H54 (cell line): Measurements from ENCODE around the gene RIMS3.
"Not testable (repeated sequence)": the region's sequence is repeated elsewhere in the genome, so short reads cannot be mapped to it uniquely, and the experiment has no call there.

Experiments used
- DNase-seq: peaks from one replicate; pipeline ENCODE4 v3.0.0; 2011; ENCODE audit warnings: low spot score, mixed read lengths; ENCODE audit not compliant: insufficient read length
- FAIRE-seq: peaks from 3 replicates; lab custom pipeline; 2011; peaks lifted over from hg19 to GRCh38; lab: Jason Lieb, UNC
- POLR2A ChIP-seq: IDR thresholded peaks from 2 replicates; pipeline ENCODE4 v1.6.1; 2011; ENCODE audit warnings: low read depth, mild to moderate bottlenecking, low read length

Gene RIMS3

GRCh38 chr1:40665335-40666171, at the start of gene RIMS3:
TSS of gene RIMS3 (minus strand) at chr1:40665682. CDS start at chr1:40641925, 23,757 bp downstream.
- no peak for TF ChIP-seq POLR2A
- FAIRE-seq (no peak), DNase-seq (peak; percentile 90)

DNA sequence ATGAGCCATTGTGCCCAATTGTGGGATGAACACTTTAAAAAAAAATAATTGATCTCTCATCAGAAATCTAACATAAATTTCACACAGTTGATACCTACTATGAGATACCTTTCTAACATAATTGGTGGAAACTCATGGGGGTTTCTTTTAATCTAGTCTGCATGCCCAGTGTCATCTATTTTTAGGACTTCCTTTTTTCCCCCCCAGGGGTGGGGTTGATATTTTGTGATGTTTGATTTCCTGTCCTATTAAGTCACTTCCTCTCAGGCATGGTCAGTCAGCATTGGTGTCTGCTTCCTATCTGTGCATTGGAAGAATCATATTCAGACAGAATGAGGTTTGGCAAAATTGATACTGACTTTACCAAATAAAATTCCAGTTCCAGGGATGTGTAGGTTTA, 47.5 kb upstream of the RIMS3 start:
- FAIRE-seq, result no peak
- DNase-seq, result no peak
- no peak for TF ChIP-seq POLR2A

- no peak for TF ChIP-seq POLR2A
- DNase-seq (no peak), FAIRE-seq (no peak)
These were observed 47.0 kb upstream of the RIMS3 start for GRCh38 chr1:40712405-40712944.

DNA sequence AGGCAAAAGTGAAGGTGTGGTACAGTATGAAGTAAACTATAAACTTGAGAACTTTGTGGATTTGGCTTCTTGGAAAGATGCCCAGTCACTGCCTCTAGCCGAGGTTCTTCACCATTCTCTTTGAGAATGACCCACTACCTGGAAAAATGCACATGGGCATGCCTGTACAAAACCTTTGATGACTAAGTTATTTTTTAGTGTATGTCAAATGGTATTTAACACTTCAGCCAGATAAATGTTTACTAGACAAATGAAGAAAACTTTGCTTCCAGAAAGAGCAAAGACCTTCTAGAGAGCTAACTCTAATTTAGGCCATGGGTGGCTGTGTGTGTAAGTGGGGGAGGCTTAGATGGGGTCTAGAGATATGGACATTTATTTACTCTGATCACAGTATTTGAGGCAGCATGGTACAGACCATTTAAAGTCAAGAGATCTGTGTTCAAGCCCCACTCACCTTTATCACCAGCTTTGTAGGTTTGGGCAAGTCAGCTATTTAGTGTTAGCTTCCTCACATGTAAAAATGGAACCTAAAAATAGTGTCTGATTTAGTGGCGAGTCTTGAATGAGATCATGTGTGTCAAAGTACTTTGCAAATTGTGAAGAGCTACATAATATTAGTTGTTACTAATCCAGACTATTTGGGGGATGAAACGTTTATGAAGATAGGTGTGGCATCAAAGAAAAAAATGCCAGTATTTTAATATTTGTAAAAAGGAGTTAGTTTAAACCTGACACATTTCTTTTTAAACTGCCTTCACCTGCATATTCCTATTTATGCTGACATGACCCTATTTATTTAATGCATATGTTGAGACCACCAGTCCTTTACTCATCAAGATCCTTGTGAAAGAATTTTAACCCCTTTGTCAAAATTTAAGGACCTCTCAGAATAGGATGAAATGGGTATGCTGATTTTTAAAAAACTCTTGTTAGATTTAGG, 46.3 kb upstream of the RIMS3 start:
- no peak for TF ChIP-seq POLR2A
- DNase-seq (no peak), FAIRE-seq (peak; percentile 80)

DNA sequence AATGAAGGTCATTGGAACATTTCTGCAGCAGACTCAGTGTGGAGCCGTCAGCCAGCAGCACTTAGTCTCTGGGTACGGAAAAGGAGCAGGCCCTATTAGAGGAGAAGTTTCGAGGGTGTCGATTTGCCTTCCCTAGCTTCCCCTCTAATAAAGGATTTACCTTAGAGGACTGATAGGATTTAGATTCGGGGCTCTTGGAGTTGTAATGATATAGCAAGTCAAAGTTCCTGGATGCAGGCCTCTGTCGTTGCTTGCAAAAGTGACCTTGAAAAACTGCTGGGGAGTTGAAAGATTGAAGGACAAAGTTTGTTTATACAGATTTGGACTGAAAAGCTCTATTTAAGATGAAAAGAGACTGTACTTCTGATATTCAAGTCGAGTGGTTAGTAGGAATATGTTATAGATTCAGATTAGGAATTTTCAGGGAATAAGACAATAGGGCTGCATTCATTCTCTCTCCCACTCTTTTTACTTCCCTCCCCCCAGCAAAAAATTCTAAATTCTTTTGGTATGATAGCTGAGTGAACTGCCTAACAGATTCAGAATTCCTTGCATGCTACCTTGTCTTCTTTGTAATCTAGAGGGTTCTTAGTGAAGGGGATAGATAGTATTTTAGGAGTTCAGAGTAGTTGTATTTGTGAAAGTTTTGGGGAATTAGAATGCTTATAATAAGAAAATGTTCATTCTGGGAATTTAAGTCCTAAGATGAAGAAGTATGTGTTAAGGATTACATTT, 45.3 kb upstream of the RIMS3 start:
- TF ChIP-seq POLR2A, result no peak
- DNase-seq (no peak), FAIRE-seq (no peak)

GRCh38 chr1:40709802-40710278, 44.4 kb upstream of the RIMS3 start:
- no peak for FAIRE-seq
- no peak for TF ChIP-seq POLR2A
- DNase-seq, result no peak

GRCh38 chr1:40709100-40709801, 43.8 kb upstream of the RIMS3 start:
- 0 out of 2 replicates have a peak, but pooled peaks have one; percentile 13 for TF ChIP-seq POLR2A
- DNase-seq (peak; percentile 63), FAIRE-seq (peak; percentile 97)

DNA sequence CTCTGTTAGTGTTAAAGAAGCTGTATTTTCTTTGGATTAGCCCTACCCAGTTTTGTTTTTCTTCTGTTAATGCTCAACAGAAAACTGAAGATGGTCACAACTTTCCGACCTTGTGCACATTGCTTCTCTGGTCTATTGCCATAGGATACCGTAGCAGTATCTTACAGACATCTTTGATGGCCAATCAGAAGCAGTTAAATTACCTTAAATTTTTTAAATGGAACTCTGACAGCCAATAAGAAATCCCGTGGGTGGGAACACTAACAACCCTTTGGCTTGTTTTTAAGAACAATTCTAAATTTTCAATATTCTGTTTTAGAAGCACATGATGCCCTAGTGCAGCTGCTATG, 43.2 kb upstream of the RIMS3 start:
- no peak for TF ChIP-seq POLR2A
- peak; percentile 56 for DNase-seq
- FAIRE-seq, result no peak

- no peak for TF ChIP-seq POLR2A
- no peak for FAIRE-seq
- DNase-seq, result no peak
These were observed 41.1 kb upstream of the RIMS3 start for GRCh38 chr1:40706626-40707025.

DNA sequence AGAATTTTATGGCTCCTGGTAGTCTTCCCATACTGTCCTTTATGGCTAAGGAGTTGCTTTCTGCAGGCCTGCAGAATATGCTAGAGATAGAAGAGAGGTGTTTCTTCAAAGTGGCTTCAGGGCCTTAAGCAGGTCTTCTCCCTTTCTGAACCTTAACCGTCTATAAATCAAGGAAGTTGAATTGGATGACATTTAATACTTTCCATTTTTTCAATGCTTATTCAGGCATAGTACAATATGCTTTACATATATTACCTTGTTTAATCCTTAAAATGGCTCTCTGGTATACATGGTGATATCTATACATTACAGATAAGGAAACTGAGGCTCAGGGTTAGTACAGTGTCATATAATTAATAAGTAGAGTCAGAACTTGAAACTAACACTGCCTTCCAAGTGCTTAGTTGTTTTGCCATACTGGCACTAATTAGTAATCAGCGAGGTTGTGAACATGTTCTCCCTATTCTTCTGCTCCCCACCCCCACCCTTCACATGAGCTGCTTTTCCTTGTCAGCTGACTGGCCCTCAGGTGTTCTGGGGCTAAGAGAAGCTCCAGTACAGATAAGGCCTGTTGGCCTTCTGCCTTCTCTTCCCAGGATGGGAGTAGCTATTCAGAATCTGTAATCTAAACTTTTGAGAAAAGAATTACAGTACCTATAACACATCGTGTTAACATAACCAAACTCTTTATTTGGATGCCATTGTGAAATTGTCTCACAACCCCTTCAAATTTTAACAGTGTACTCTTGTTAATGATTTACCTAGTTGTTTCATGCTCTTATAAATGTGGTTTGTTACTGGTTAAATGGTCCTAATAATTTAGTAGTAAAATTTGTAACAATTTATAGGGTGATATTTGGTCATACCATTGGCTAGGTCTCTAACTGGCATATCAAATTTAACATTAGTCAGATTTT, 39.6 kb upstream of the RIMS3 start:
- DNase-seq (no peak), FAIRE-seq (no peak)
- no peak for TF ChIP-seq POLR2A

DNA sequence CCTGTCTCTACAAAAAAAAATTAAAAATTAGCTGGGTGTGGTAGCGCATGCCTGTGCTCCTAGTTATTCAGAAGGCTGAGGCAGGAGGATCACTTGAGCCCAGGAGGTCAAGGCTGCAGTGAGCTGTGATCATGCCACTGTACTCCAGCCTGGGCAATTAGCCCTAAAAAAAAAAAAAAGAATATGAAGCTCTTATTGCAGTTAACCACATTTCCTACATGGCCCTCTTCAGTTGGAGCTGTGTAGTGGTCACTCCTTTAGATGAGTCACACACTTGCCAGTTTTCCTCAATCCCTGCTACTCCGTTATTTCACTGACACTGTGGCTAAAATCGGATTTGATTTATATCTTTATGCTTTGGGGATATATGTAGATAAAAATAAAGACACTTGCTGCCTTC, 37.8 kb upstream of the RIMS3 start:
- no peak for TF ChIP-seq POLR2A
- peak; percentile 65 for DNase-seq
- FAIRE-seq, result peak; percentile 81

GRCh38 chr1:40702810-40703209, 37.3 kb upstream of the RIMS3 start:
- FAIRE-seq, DNase-seq: not testable (repeated sequence)
